ENCODE measurements around the gene MCF2L2. TPM values are rescaled to one million over a fixed set of nuclear protein-coding genes. Genes with fewer than 3 reads are reported as not detected.
A peak's percentile ranks its signal among the peaks of the same experiment; 100 is the strongest.

MCF2L2 gene
- total and polyA plus RNA-seq, 9 of the 15 experiments (the other 6 are each of a cell fraction or from before 2014, with no cell fraction given), result 0.56 to 4.2 (median 3.0) TPM

GRCh38 chr3:183252973-183253527, 175.4 kb downstream of the MCF2L2 start, which contains the start of gene B3GNT5 (continued):
- TF ChIP-seq CTCFL (IDR thresholded peaks at IDR 0.05; ENCODE audit: borderline replicate concordance, insufficient read depth, low read depth, low read length, poor library complexity, severe bottlenecking), result no peak
- TF ChIP-seq FOXP4 (CRISPR knock-in tag; IDR thresholded peaks at IDR 0.05; ENCODE audit: borderline replicate concordance), result no peak
- TF ChIP-seq ATF6 (CRISPR knock-in tag; IDR thresholded peaks at IDR 0.05), result no peak
- TF ChIP-seq VEZF1 (CRISPR knock-in tag; IDR thresholded peaks at IDR 0.05), result 0 out of 2 replicates have a peak, but pooled peaks have one; percentile 22
- no peak for TF ChIP-seq ZNF780A (CRISPR knock-in tag; IDR thresholded peaks at IDR 0.05)
- TF ChIP-seq TRIM24 (IDR thresholded peaks at IDR 0.05), result no peak
- no peak for TF ChIP-seq ZFP36 (IDR thresholded peaks at IDR 0.05; ENCODE audit: low read depth, low read length, partially characterized antibody)
- no peak for TF ChIP-seq ZNF511 (CRISPR knock-in tag; IDR thresholded peaks at IDR 0.05)
- no peak for TF ChIP-seq ZKSCAN1 (IDR thresholded peaks at IDR 0.05; ENCODE audit: low read depth, low read length)
- no peak for TF ChIP-seq TAF9B (IDR thresholded peaks at IDR 0.05; ENCODE audit: partially characterized antibody)
- 0 out of 2 replicates have a peak, but pooled peaks have one; percentile 18 for TF ChIP-seq CREM (IDR thresholded peaks at IDR 0.05; ENCODE audit: low read depth)
- no peak for TF ChIP-seq POLR2H (tag; IDR thresholded peaks at IDR 0.05; ENCODE audit: low read depth)
- TF ChIP-seq MED1 (CRISPR knock-in tag; IDR thresholded peaks at IDR 0.05; ENCODE audit: borderline replicate concordance), result no peak
- TF ChIP-seq PCBP1 (IDR thresholded peaks at IDR 0.05; ENCODE audit: low read depth, low read length, poor library complexity, severe bottlenecking), result no peak
- no peak for TF ChIP-seq YBX1 (IDR thresholded peaks at IDR 0.05)
- peak; percentile 41; the same call in 1 of the 2 replicates for TF ChIP-seq RB1 (IDR thresholded peaks at IDR 0.05; ENCODE audit: low read depth)
- no peak for TF ChIP-seq SMAD4 (CRISPR knock-in tag; conservative IDR thresholded peaks at IDR 0.05)
- TF ChIP-seq XRCC4 (IDR thresholded peaks at IDR 0.05; ENCODE audit: extremely low read depth, insufficient read depth, insufficient read length), result no peak
- TF ChIP-seq EP400 (IDR thresholded peaks at IDR 0.05), result no peak
